NOMO-1 treated with DMSO at 0.1 percent for 48 hours (cell line): ENCODE results near the gene WDR59.
A peak's percentile ranks its signal among the peaks of the same experiment; 100 is the strongest.
"Not testable (repeated sequence)": the region's sequence is repeated elsewhere in the genome, so short reads cannot be mapped to it uniquely, and the experiment has no call there.

Source experiments
- DNase-seq: peaks from one replicate; lab custom pipeline; 2025; ENCODE audit not compliant: unreplicated experiment; lab: John Stamatoyannopoulos, UW

The WDR59 gene

DNA sequence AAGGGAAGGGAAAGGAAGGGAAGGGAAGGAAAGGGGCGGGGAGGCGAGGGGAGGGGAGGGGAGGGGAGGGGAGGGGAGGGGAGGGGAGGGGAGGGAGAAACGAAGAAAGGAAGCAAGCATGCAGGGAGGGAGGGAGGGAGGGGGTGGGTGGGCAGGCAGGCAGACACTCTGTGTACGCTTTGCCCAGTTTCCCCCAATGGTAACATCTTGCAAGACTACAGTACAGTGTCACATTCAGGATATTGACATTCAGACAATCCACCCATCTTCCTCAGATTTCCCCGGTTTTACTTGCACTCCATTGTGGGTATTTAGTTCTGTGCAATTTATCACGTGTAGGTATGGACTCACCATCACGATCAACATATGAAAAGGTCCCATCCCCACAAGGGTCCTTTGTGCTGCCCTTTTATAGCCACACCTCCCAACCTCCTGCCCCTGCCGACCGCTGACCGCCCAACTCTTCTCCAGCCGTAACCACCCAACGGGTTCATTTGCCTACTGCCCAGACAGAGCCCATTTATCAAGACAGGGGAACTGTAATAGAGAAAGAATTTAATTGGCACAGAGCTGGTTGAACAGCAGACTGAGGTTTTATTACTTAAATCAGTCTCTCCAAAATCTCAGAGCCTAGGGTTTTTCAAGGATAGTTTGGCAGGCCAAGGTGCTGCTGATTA lies 118.9 kb downstream of the WDR59 start:
- DNase-seq: no peak

DNA sequence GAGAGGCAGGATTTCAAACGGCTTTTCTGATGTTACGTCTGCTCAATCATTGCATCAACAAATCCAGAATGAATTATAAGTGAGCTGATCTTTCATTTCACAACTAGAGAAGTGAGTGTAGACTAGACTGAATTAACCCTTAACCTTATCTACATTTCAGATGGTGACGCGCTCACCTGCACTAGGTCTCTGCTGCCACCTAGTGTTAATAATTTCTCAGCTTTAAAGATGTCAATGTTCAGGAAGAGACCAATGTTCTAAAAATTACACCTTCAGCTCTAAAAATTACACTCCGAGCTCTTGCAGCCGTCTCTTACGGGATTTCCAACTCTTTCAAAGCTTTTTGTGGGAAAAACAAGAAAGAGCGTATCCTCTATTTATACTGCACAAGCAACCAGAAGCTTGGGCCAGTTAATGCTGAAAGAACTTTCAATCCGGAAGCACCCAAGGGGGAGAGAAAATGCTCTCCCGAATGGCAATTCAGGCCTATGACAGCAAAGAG lies 122.1 kb downstream of the WDR59 start:
- DNase-seq: peak; percentile 59

DNA sequence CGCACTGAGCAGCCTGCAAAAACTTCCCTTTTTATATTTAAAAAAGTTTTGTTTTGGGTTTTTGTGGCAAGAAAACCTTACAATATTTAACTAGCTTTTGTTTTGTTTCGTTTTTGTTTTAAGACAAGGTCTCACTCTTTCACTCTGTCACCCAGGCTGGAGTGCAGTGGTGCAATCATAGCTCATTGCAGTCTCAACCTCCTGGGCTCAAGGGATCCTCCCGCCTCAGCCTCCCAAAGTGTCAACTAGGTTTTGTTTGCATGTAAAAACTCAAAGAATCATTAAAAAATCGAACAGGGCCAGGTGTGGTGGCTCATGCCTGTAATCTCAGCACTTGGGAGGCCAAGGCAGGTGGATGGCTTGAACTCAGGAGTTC lies 132.4 kb downstream of the WDR59 start:
- no peak for DNase-seq

DNA sequence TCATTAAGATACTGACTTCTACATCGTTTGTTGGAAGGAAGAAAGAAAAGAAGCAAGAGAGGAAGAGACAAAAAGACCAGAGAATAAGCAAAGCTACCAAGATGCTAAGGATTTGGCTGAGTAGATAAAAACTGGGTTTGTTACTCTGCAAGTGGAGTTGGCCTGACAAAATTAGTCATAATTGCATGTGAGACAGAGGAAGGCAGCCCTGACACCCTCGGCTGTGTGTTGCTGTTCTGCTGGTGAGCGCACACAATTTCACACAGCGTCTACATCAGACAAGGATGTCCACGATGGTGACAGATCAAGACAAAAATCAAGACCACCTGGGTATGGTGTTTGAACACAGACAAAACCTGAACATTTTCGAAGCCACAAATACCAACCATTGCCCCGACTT lies 134.9 kb downstream of the WDR59 start:
- no peak for DNase-seq

DNA sequence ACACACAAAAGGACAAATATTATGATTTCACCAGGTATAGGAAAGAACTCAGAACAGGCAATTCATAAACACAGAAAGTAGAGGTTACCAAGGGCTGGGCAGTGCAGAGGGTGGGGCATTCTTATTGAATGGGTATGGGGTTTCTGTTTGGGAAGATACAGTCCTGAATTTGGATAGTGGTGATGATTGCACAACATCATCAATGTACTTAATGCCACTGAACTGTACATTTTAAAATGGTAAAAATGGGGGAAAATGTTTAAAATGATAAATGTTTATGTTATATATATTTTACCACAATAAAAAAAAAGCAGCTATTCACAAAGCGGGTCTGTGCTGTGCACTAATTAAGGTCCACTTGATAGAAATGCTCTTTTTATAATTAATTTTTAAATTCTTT lies 137.7 kb downstream of the WDR59 start:
- no peak for DNase-seq

DNA sequence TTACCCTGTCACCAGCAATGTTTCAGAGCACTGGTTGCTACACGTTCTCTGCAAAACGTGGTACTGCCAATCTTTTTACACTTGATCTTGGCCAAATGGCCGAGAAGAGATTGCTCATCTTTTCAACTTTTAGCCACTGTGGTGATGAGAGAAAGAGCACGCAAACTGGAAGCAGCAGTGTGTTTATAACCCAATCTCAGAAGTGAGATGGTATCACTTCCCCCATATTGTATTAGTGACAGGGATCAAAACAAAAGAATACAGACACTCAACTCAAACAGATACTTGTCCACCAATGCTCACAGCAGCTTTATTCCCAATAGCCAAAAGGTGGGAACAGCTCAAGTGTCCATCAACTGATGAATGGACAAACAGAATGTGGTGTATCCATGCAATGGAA lies 138.2 kb downstream of the WDR59 start:
- no peak for DNase-seq

- no peak for DNase-seq
Observed at GRCh38 chr16:74844041-74844980, 140.6 kb downstream of the WDR59 start.

- DNase-seq: not testable (repeated sequence)
Observed at GRCh38 chr16:74843381-74844035, 141.4 kb downstream of the WDR59 start.

DNA sequence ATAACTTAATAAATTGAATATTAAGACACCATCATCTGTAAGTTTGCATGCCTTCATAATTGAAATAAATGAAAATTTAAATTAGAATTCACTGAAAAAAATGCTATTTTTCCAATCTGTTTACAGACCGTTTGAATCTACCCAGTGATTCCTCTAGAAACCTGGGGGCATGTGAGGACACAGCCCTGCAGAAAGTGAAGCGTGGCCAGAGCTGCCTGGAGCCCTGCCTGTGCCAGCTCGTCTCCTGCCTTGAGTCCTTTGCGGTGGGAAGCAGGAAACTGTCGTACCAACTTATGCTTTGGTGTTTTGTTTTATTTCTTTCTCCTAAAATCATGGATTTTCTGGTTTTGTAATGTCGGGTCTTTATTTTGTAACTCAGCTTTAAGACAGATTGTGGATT lies 142.5 kb downstream of the WDR59 start:
- DNase-seq: no peak

DNA sequence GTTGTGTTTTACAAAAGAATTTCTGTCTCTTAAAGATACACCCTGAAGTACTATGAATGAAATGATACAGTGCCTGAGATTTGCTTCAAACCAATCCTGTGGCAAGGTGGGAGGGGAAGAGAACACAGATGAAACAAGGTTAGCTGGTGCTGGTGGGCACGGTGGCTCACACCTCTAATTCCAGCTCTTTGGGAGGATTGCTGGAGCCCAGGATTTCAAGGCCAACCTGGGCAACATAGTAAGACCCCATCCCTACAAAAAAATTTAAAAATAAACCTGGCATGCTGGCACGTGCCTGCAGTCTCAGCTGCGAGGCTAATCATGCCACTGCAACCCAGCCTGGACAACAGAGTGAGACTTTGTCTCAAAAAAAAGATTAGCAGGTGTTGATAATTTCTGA lies 143.0 kb downstream of the WDR59 start:
- no peak for DNase-seq

DNA sequence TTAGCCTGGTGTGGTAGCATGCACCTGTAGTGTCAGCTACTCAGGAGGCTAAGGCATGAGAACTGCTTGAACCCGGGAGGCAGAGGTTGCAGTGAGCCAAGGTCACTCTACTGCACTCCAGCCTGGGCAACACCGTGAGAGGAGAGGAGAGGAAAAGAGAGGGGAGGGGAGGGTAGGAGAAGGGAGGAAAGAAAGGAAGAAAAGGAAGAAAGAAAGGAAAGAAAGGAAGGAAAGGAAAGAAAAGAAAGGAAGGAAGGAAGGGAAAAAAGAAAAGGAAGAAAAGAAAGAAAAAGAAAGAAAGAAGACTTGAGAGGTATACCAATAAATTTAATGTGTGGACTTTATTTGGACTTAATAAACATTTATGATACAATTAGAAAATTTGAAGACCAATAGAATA lies 143.5 kb downstream of the WDR59 start:
- no peak for DNase-seq

GRCh38 chr16:74837056-74837455 lies 147.9 kb downstream of the WDR59 start:
- DNase-seq: no peak

- DNase-seq: no peak
Observed at GRCh38 chr16:74836111-74836671, 148.7 kb downstream of the WDR59 start.

DNA sequence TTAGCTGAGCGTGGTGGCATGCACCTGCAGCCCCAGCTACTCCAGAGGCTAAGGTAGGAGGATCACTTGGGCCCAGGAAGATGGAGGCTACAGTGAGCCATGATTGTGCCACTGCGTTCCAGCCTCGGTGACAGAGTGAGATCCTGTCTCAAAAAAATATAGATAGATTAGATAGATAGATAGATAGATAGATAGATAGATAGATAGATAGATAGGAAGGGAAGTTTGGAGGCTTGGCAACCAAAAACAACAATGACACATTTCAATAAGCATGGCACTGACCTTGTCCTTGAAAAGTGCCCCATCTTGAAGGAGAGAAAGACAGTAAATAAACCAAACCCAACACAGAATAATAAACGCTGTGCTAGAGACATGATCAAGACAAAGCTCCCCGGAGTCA lies 152.7 kb downstream of the WDR59 start:
- DNase-seq: no peak

DNA sequence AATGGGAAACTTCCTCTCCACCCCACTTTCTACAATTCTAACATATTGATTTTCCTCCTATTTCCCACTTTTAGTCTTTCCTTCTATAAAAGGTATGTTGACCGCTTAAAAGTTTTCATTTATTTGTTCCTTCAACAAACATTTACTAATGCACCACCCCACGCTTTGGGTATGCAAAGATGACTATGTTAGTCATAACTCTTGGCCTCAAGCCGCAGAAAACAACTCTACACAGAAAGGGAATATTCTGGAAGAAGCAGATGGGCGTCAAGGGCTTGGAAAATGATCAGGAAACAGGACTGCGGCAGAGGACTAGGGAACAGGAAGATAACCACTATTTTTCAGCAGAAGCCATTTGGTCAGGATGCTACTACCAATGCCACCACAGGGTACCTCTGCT lies 153.5 kb downstream of the WDR59 start:
- no peak for DNase-seq

DNA sequence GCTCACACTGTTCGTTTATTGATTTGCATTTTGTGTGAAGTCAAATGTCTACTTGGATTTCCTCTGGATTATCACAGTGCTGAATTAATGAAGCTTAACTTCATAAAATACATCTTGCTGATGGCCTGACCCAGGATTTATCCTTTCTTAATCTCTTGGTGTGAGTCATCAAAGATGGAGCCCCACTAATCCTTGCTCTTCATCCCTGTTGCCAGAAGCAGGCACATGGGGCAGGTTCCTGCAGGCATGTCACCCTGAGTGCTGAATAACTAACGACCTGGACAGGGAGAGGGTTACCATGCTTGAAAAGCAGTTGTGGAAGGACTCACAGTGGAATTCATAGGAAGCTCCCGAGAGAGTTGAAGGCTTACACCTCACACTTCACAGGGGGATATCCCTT lies 154.3 kb downstream of the WDR59 start:
- DNase-seq: no peak

DNA sequence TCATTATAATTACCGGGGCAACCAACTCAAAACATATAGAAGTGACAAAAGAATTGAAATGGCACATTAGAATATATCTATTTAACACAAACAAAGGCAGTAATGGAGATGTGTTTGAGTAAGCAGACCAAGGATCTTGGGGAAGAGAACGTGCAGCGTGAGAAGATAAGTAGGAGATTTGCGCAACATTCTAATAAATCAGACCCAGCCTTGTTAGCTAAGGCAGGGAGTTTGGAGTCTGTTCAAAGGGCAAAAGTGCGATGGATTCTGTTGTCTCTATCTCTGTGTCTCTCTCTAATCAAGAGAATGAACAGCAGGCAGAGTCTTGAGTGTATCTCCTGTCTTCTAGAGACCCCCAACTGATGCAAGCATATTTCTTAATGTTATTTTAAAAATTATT lies 155.3 kb downstream of the WDR59 start:
- no peak for DNase-seq

- DNase-seq: no peak
Observed at GRCh38 chr16:74825941-74826340, 159.0 kb downstream of the WDR59 start.

DNA sequence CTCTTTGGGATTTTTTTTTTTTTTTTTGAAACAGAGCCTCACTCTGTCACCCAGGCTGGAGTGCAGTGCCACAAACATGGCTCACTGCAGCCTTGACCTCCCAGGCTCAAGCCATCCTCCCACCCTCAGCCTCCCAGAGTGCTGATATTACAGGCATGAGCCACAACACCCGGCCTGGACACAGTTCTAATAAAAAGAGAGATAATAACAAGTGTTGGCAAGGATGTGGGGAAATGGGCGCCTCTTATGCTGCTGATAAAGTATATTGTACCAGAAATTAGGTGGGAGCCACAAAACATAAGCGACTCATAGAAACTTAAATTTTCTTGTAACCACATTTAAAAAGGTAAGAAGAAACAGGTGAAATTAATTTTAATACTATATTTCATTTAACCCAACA lies 159.9 kb downstream of the WDR59 start:
- no peak for DNase-seq
